ENCODE measurements around the gene SLC2A13. TPM values are rescaled to one million over a fixed set of nuclear protein-coding genes. Genes with fewer than 3 reads are reported as not detected.
A peak's percentile ranks its signal among the peaks of the same experiment; 100 is the strongest.
"Not testable (repeated sequence)": the region's sequence is repeated elsewhere in the genome, so short reads cannot be mapped to it uniquely, and the experiment has no call there.

SLC2A13 gene
- polyA plus RNA-seq, 3 donors = 2.2 to 2.9 (median 2.5) TPM

GRCh38 chr12:39923364-39923763 lies 182.5 kb downstream of the SLC2A13 start:
- Histone ChIP-seq H3K4me3 (replicated peaks in 1 of 3; ENCODE audit: low read depth in 2 of 3, low read length in 3 of 3) (no peak overlapping the region), H3K79me2 (ENCODE audit: insufficient read depth, low read length) (no peaks in the 10 kb centered on the region), H3K9ac (ENCODE audit: insufficient read depth, low read length, poor library complexity, severe bottlenecking) (no peak overlapping the region), H3K27ac (ENCODE audit: low read depth in 1 of 2, low read length in 2 of 2) (peak overlapping the region in 1 of 2 donors; percentile 80), H3K9me3 (replicated peaks in 1 of 2; ENCODE audit: control insufficient read depth in 1 of 2, insufficient read depth in 1 of 2, low read length in 2 of 2) (no peaks in the 10 kb centered on the region), H3K4me2 (replicated peaks; ENCODE audit: extremely low read depth, low read length, poor library complexity, severe bottlenecking) (peak overlapping the region; percentile 22), H3K36me3 (replicated peaks in 1 of 2; ENCODE audit: control insufficient read depth in 1 of 2, insufficient read depth in 2 of 2, low read length in 2 of 2) (no peaks in the 10 kb centered on the region), H4K20me1 (ENCODE audit: insufficient read depth, low read length) (no peaks in the 10 kb centered on the region), H3K27me3 (ENCODE audit: control insufficient read depth in 2 of 2, insufficient read depth in 2 of 2, low read length in 2 of 2) (no peaks in the 10 kb centered on the region), H3K4me1 (ENCODE audit: control insufficient read depth in 1 of 2, insufficient read depth in 2 of 2, low read length in 2 of 2) (peaks cover 19 to 30% of the 10 kb centered on the region in 2 donors), H2AFZ (ENCODE audit: insufficient read depth, low read depth, low read length, poor library complexity, severe bottlenecking) (no peak overlapping the region)
- no CpG with 5 or more reads among the region's 5 CpGs for WGBS (ENCODE audit: insufficient coverage)
- Mint-ChIP-seq H3K4me3 (no peak overlapping the region), H3K27ac (peak overlapping the region in 5 of 7 donors; percentile 27 to 87 (median 50)), H3K4me1 (peaks cover 49% of the 10 kb centered on the region), H3K9me3 (peaks cover 0 to 4% (median 0%) of the 10 kb centered on the region in 7 donors), H3K27me3 (ENCODE audit: low read depth in 3 of 3) (peaks cover 0 to 1% (median 0%) of the 10 kb centered on the region in 3 donors), H3K36me3 (no peaks in the 10 kb centered on the region)
- TF ChIP-seq CTCF (IDR thresholded peaks at IDR 0.05) = no peak
- intact Hi-C loops (cut with micrococcal nuclease) = no loop called here
- no peak for DNase-seq

GRCh38 chr12:39922598-39922997 lies 183.3 kb downstream of the SLC2A13 start:
- peak; percentile 12 to 42 (median 23) for DNase-seq
- H3K4me3 Mint-ChIP-seq = peak overlapping the region in 1 of 2 donors; percentile 59
- H3K9me3 ChIP-seq (replicated peaks in 1 of 2; ENCODE audit: control insufficient read depth in 1 of 2, insufficient read depth in 1 of 2, low read length in 2 of 2); H3K27me3 ChIP-seq (ENCODE audit: control insufficient read depth in 2 of 2, insufficient read depth in 2 of 2, low read length in 2 of 2); H3K9me3 Mint-ChIP-seq; intact Hi-C loops (cut with micrococcal nuclease); H3K79me2 ChIP-seq (ENCODE audit: insufficient read depth, low read length); H2AFZ ChIP-seq (ENCODE audit: insufficient read depth, low read depth, low read length, poor library complexity, severe bottlenecking); H3K36me3 ChIP-seq (replicated peaks in 1 of 2; ENCODE audit: control insufficient read depth in 1 of 2, insufficient read depth in 2 of 2, low read length in 2 of 2); H3K36me3 Mint-ChIP-seq; H3K27me3 Mint-ChIP-seq (ENCODE audit: low read depth in 3 of 3); H3K9ac ChIP-seq (ENCODE audit: insufficient read depth, low read length, poor library complexity, severe bottlenecking); H4K20me1 ChIP-seq (ENCODE audit: insufficient read depth, low read length): not testable (repeated sequence)
- peak overlapping the region; percentile 58 to 90 (median 87) for H3K27ac Mint-ChIP-seq
- Histone ChIP-seq H3K4me1 (ENCODE audit: control insufficient read depth in 1 of 2, insufficient read depth in 2 of 2, low read length in 2 of 2) (peaks cover 20 to 34% of the 10 kb centered on the region in 2 donors), H3K27ac (ENCODE audit: low read depth in 1 of 2, low read length in 2 of 2) (peak overlapping the region in 1 of 2 donors; percentile 80), H3K4me3 (replicated peaks in 1 of 3; ENCODE audit: low read depth in 2 of 3, low read length in 3 of 3) (peak overlapping the region in 1 of 3 experiments; percentile 31), H3K4me2 (replicated peaks; ENCODE audit: extremely low read depth, low read length, poor library complexity, severe bottlenecking) (peak overlapping the region; percentile 34)
- peaks cover 50% of the 10 kb centered on the region for H3K4me1 Mint-ChIP-seq
